Activated gamma-delta T cell treated with anti-CD3 and anti-CD28 coated beads, Interleukin-2, amount 50 U/mL, for 16 hours (primary cell): ENCODE measurements around the gene LIMK2.
"Not testable (repeated sequence)": the region's sequence is repeated elsewhere in the genome, so short reads cannot be mapped to it uniquely, and the experiment has no call there.

Experiments used
- DNase-seq: peaks from one replicate; pipeline ENCODE4 v3.0.0-alpha.2; 2020; ENCODE audit warnings: low read depth

Gene LIMK2

DNA sequence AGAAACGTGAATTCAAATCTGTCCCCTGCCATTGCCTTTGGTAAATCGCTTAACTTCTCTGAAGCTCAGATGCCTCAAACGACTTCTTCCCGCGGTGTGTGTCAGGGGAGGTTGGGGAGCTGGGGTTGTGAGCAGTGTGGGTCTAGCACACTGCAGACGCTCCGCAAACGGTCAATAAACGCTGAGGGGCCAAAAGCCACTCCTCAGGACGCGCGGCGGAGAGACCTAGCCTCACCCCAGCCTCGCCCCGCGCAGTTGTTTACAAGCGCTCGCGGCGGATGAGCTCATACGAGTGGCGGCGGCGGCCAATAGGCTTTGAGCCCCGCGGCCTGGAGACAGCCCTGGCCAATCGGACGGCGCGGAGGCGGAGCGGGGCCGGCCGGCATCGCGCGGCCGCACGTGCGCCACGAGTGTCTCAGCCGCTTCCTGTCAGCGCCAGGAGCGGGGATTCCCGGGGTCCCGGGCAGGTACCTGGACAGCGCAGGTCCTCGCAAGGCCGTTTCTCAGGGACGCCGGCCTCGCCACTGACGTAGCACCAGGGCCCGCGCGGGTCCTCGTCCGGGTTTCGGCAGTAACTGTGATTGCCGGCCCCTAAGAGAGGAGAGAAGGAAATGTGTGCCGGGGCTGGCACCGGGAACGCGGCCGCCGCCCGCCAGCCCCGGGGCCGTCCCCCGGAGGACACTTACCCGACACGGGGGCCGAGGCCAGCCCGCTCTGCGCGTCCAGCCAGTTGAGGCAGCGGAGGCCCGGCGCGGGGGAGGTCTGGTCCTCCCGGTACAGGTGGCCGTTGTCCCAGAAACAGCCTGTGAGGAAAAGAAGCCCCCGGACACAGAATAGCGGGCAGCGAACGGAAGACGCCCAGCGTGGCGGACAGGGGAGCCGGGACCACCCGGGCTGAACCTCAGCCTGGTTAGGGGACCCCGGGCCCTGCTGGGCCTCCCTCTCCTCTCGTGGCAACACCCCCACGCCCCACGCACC is 78.7 kb downstream of the LIMK2 start:
- peak; percentile 90 for DNase-seq

DNA sequence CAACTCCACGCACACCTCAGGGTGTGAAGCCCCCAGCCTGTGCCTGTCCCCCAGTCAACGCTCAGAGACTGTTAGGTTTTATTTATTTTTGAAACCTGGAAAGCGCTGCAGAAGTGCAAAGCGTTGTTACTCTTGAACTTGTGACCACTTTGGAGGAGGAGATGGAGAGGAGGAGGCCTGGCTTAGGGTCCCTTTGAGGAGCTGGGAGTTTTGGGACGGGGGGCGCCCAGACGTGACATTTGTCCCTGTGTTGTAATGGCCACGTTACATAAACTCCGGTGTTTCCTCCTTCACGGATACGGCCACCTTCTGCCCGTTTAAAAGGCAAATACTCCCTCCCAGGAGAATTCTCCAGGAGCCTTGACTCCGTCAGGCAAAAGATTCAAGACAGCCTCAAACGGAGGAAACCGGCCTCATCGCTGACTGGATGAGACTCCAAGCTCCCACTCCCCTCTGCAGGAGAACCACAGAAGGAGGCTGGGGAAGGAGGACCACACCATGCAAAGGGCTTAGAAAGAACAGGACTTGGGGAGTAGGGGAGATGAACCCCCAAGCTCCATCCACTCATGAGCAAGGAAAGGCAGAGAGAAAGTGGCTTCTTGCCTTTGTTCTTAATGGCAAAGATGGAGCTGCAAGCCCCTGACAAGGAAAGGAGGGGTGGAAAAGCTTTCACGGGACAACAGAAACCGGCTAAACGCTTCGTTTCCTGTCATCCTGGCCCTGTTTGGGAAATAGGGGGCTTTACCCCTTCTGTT is 79.6 kb downstream of the LIMK2 start:
- DNase-seq, result no peak

DNA sequence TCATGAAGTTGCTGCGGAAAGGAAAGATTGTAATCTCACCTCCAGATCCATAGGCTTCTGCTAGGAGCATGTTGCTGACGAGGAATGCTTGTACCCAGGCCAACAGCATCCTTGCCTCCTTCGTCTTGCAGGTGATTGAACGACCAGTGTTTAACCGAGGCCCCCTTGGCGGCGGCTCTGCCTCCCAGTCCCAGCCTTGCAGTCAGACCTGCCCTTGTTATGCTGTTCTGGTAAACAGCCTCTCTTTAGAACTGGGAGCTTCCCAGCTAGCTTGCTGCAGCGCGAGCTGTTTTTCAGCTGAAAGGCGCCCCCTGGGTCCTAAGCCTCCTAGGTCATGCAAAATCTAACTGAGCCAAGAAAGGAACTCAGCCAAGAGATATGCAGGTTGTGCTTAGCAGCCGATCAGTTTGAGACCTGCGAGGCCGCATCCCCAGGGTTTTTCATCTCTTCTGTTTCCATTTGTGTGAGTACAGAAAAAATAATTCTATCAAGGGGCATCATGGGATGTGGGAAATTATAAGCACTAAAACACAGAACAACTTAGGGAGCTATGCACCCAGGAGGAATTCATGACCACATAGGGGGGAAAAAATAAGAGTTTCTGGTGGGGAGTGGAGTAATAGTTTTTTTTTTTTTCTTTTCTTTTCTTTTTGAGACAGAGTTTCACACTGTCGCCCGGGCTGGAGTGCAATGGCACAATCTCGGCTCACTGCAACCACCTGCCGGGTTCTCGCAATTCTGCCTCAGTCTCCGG is 80.3 kb downstream of the LIMK2 start, which contains the start of gene PIK3IP1:
Gene PIK3IP1, minus strand, starts transcription at position 253 of the 754 bp plus-strand sequence. Its CDS starts 144 bp downstream, at position 109.
- DNase-seq, result peak; percentile 75

DNA sequence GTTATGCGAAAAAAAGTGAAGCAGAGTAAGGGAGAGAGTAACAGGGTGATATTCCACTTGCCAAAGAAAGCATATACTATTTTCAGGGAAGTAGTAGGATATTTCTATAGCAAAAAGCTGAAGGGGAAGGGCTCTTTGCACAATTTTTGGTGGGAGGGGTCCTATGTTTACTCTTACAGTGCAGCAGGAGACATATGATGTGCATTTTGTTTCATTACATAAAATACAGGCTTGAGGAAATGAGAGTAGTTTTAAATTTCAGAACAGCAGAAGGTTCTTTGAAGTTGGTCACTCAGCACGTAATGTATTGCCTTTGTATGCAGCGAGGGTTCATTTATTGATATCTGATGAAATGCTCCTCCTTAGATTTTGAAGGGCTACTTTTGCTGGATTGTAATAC is 83.3 kb downstream of the LIMK2 start:
- no peak for DNase-seq

DNA sequence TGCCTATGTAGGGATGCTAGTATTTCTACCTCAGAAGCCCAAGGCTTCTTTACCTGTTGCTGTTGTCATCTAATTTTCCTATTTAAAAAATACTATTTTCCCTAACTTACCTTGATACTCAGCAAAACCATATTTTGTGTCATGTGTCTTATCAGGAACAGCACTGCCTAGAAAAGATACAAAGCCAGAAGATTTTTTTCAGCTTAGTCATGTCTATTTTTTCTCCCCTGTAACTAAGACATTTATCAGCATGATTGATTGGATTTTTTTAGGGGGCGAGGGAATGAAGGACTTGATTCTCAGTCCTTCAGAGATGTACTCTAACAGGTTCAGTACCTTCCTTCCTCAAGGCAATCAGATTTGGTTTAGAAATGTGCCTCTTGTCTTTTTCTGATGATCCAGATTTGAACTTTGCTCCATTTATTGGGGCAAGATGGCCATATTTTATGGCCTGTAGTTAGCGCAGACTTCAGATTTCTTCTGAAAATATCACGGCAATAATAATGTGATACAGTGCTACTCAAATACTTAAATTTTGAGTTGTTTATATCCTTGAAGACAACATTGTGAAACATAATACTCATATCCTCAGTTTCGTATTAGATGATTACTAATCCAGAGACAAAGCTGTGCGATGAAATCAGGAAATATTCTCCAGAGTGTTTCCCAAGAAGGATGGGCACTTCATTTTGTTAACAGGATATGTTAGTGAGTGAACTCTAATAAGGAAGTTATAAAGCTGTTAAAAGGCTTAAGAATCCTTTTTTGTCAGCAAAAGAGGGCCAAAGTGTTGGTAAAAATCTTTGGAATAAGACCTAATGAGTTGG is 83.9 kb downstream of the LIMK2 start:
- DNase-seq, result no peak

DNA sequence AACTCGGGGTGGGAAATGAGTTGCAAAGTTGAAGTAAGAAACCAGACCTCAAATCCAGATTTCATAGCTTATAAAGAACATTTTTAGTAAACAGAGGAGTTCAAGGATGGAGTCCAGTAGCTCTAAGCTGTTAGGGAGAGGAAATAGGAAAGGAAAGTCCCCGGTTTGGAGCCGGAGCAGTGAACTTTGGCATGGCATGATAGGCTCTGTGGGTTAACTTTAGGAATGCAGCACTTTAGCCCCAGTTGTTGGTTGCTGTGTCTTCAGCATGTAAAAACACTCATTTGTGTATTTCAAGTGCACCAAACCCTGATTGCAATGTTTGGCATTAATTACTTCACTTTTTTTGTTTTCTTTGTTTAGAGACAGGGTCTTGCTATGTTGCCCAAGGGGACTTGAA is 88.8 kb downstream of the LIMK2 start:
- no peak for DNase-seq

DNA sequence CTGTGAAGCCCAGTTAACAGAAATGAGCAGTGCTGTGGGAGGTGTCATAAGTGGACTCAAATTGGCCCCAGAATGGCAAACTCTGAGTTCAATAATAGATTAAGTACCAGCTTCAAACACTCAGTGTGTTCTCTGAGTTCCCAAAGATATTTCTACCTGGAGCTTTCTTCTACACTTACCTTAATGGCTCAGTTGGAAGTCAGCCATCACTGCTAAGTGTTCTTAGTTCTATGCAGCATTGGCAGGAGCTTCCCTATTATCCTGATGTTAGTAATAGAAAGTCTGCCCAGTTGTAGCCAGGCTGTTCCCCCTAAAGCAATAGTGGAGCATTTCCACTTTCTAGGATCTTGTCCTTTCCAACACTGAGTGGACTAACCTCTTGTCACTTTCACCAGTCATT is 89.9 kb downstream of the LIMK2 start:
- DNase-seq, result no peak

DNA sequence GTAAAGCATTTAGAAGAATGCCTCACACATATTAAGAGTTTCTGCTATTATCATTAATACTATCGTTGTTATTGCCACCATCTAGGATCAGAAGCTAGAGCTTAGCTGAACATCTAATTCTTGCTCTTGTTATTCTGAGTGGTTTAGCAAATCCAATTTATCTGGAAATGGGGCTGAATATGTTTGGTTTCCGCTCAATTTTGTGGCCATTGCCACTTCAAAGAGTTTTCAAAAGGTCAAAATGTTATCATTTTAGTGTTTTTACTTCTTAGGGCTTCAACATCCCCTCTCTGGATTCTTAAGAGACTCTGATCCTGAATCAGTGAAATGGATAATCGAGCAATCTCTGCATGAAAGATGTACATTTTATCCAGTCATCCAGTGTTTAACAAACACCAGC is 90.4 kb downstream of the LIMK2 start:
- DNase-seq, result no peak

DNA sequence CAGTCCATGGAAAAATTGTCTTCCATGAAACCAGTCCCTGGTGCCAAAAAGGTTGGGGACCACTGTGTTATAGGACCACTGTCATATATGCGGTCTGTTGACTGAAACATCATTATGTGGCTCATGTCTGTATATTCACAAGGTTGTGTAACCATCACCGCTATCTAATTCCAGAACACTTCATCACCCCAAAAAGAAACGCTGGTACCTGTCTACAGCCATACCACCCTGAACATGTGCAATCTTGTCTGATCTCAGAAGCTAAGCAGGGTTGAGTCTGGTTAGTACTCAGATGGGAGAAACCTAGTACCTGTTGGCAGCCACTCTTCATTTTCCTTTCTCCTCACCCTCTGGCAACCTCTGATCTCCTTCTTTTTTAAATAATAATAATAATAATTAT is 93.1 kb downstream of the LIMK2 start:
- DNase-seq, result no peak

DNA sequence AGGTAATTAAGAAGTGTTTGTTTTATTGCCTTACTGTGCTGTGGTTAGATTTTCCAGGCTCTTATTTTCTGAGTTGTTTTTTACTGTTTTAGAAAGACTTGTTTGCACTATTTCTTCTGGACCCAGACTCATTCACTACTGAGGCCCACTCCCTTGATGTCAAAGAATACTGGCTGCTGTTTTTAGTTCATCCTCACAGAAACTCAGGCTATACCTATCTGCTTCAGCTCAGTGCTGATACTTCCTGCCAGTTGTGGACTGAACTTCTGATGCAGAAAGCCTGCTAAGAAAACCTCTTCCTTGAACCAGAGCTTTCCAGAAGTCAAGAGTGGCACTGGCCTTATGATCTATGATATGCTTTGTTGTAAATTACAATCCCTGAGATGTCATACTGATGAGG is 96.1 kb downstream of the LIMK2 start:
- no peak for DNase-seq

DNA sequence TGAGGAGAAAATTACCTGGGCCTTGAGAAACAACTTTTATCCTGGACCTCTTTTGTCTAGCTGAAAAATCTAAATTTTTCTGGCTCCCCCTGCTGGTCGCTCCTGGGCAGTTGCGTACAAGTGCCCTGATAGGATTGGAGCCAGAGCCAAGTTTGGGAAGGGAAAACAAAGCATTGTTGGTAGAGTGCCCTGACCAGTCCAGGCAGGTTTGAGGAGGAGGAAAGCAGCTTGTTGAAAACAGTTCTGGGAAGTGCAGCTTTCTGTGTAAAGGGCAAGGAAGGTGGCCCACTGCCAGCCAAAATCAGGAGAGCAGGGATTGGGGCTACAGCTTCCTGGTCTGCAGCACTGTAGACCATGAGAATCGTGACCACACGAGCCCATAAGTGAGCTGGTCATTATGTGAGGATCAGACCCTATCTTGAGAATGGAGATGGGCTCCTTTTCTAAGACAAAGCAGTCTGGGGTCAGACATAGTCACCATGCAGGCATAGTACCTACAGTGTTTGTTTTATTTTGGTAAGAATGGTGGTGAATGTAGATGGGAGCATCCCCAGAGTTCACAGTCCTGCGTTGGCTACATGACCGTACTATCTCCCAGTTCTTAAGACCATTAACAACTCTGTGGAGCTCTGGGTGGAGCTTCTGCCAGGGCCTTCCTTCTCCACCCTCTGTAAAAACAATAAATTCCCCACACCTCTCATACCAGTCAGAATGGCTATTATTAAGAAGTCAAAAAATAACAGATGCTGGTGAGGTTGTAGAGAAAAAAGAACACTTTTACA is 101.5 kb downstream of the LIMK2 start:
- peak; percentile 49 for DNase-seq

DNA sequence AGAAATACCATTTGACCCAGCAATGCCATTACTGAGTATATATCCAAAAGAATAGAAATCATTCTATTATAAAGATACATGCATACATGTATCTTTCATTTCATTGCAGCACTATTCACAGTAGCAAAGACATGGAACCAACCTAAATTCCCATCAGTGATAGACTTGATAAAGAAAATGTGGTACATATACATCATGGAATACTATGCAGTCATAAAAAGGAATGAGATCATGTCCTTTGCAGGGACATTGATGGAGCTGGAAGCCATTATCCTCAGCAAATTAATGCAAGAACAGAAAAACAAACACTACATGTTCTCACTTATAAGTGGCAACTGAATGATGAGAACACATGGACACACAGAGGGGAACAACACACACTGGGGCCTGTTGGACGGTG is 102.1 kb downstream of the LIMK2 start:
- not testable (repeated sequence) for DNase-seq

DNA sequence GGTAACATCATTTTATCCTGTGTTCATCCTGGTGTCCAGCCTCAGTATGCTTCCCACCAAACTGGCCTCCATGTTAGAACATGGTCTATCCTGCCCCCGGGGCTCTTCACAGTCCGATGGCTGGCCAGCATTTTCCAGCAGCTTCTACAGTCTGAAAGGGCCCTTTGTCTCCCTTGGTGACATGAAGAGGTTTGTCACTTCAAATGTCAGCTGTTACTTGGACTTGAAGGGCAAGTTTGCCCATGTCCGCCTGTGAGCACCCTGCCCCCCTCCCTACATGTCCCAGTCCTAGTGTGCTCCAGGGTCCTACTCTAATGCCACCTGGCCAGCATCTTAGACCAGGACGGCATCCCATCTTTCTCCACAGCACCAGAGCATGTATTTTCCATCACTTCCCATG is 109.3 kb downstream of the LIMK2 start:
- no peak for DNase-seq

DNA sequence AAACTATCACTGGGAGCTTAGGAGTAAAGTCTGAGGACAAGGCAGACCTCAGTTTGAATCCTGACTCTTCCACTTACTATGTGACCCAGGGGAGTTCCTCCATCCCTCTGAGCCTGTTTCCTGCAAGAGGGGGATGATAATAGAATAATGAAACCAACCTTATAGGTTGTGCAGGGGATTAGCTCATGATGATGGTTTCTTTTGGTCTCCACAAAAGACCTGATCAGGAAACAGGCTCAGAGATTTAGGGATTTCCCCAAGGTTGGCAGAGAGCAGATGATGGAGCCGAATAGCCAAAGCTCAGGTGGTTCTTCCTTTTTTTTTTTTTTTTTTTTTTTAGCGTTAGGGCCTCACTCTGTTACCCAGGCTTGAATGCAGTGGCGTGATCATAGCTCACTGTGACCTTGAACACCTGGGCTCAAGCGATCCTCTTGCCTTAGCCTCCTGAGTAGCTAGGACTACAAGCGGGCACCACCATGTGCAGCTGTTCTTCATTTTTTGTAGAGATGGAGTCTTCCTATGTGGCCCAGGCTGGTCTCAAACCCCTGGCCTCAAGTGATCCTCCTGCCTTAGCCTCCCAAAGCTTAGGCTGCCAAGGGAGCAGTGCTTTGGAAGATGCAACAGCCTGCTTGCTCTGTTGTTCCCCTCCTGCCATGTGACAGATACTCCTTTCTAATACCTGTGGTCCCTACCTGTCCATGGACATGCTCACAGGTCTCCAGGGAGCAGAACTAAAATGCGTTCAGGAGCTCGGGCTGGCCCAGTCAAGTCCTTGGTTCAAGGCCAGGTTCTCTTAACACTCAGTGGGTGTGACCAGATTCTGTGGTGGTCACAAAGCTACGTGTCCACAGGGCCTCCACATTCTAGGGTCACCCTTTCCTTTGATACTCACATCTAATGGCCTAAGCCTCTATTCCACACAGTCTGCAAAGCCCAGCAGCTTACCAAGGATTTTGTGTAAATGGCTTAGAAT is 111.8 kb downstream of the LIMK2 start:
- no peak for DNase-seq

DNA sequence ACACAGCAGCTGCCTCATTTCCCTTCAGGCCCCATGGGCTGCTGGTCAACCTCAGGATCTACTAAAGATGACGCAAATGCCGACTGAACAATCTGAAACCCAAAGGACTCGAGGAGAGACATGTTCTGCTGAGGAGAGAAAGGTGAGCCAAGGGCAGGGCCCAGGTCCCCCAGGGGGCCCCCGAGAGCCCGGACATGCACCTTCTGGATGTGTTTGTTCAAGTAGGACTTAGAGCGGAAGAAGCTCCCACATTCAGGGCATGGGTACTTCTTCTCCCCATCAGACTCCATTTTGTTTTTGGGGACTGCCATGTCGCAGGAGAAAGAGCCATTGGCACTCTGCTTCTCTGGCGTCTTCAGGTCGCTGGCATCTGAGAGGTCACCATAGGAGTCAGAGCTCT is 114.8 kb downstream of the LIMK2 start:
- no peak for DNase-seq

DNA sequence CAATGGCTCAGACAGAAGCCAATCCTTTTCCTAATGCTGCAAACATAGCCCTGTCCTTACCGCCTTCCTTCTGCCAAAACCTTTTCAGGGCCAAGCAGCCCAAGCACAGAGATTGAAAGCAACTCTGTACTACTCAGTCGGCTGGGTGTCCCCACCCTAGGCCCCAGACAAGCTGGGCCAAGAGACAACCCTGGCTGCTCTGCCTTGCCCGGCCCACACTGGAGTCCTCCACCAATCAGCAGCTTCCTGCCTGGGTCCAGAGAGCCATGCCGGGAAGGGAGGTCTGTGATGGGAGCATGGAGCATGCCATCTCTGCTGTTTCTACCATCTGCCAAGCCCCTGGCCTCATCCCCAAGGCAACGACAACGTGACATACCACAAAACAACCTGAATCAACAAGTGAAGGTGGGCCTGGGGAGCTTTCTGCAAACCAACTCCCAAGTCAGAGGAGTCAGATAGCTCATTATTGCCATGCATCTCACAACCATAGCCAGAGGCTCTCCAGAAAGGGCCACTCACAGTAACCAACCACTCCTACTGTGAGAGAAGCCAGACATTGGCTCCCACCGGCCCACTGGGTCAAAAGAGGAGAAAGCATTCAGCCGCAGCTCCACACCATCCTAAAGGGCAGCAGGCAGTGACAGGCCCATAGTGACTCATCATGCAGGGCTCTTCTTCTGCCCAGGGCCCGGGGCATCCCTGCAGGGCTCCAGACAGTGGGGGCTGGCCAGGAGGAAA is 115.9 kb downstream of the LIMK2 start:
- no peak for DNase-seq

DNA sequence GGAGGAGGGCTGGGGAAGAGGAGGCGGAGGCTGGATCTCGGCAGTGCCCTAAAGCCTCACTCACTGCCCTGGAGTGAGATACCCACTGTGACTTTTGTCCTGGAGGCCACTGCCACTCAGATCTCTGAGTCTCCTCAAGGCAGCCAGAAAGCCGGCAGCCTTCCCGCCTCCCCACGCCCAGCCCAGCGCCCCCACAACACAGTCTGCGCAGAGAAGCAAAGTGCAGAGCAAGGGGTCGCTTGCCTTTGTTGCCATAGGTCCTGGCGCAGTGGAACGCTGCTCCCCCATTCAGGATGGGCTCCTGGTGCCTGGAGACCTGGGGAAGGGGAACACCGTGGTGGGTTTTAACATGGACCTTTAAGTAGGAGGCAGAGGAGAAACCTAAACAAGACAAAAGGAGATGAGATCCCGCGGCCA is 116.5 kb downstream of the LIMK2 start:
- DNase-seq, result no peak

DNA sequence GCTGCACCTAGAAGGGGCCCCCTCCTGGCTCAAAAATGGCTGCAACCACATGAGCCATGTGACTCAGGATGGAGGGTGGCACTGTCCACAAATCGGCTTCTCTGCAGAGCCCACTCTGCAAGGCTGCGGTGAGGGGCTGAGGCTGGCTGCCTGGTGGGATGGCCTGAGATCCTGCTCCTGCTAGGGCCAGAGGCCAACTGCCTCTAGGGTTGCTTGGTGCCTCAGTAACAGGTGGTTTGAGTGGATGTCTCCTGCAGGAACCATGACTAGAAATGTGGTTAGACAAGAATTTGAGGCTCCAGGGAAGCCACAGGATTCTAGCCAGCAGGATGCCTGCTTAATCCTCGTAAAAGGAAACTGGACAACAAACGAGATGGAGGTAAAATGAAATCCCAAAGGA is 116.9 kb downstream of the LIMK2 start:
- no peak for DNase-seq
